ENCODE results near the gene FSD1L.
"Not testable (repeated sequence)": the region's sequence is repeated elsewhere in the genome, so short reads cannot be mapped to it uniquely, and the experiment has no call there.

FSD1L gene

GRCh38 chr9:105539452-105539851 lies 91.6 kb downstream of the FSD1L start:
- DNase-seq (ENCODE audit: insufficient read length, low spot score) (no peak), FAIRE-seq (no peak)

DNA sequence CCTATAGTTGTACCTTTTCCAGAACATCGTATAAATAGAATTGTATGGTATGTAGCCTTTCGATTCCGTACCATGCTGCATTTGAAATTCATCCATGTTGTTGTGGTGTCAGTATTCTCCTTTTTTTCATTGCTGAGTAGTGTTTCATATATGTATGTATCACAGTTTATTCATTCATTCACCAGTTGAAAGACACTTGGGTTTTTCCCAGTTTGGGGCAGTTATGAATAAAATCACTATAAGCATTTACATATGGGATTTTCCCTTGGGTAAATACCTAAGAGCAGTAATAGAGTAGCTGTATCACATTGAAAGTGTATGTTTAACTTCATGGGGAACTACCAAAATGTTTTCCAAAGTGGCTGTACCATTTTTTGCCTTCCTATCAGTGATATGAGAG lies 94.0 kb downstream of the FSD1L start:
- no peak for DNase-seq (ENCODE audit: insufficient read length, low spot score)
- no peak for FAIRE-seq

GRCh38 chr9:105554042-105554441 lies 106.2 kb downstream of the FSD1L start:
- no peak for FAIRE-seq
- no peak for DNase-seq (ENCODE audit: insufficient read length, low spot score)

GRCh38 chr9:105557804-105558610 lies 110.2 kb downstream of the FSD1L start, which contains the start of gene FKTN:
Gene FKTN, plus strand, starts transcription at chr9:105558131. Its CDS starts 16,902 bp downstream, at chr9:105575033.
- DNase-seq (ENCODE audit: insufficient read length, low spot score): peak; percentile 84
- peak; percentile 13 for FAIRE-seq

- DNase-seq (ENCODE audit: insufficient read length, low spot score): no peak
- FAIRE-seq: no peak
Observed at GRCh38 chr9:105572455-105572854, 124.6 kb downstream of the FSD1L start.

DNA sequence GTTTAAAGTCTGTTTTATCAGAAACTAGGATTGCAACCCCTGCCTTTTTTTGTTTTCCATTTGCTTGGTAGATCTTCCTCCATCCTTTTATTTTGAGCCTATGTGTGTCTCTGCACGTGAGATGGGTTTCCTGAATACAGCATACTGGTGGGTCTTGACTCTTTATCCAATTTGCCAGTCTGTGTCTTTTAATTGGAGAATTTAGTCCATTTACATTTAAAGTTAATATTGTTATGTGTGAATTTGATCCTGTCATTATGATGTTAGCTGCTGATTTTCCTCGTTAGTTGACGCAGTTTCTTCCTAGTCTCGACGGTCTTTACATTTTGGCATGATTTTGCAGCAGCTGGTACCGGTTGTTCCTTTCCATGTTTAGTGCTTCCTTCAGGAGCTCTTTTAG lies 132.1 kb downstream of the FSD1L start:
- not testable (repeated sequence) for FAIRE-seq; DNase-seq (ENCODE audit: insufficient read length, low spot score)

GRCh38 chr9:105581550-105581949 lies 133.7 kb downstream of the FSD1L start:
- not testable (repeated sequence) for DNase-seq (ENCODE audit: insufficient read length, low spot score); FAIRE-seq

- no peak for FAIRE-seq
- DNase-seq (ENCODE audit: insufficient read length, low spot score): no peak
Observed at GRCh38 chr9:105593145-105593544, 145.3 kb downstream of the FSD1L start.

Measured in HTR-8/SVneo (cell line).